ENCODE data around the gene RSPH3. TPM values are rescaled to one million over a fixed set of nuclear protein-coding genes. Genes with fewer than 3 reads are reported as not detected.

RSPH3 gene
- total RNA-seq, 4 donors from 2014 or later = 16.8 to 22.5 (median 20.2) TPM

DNA sequence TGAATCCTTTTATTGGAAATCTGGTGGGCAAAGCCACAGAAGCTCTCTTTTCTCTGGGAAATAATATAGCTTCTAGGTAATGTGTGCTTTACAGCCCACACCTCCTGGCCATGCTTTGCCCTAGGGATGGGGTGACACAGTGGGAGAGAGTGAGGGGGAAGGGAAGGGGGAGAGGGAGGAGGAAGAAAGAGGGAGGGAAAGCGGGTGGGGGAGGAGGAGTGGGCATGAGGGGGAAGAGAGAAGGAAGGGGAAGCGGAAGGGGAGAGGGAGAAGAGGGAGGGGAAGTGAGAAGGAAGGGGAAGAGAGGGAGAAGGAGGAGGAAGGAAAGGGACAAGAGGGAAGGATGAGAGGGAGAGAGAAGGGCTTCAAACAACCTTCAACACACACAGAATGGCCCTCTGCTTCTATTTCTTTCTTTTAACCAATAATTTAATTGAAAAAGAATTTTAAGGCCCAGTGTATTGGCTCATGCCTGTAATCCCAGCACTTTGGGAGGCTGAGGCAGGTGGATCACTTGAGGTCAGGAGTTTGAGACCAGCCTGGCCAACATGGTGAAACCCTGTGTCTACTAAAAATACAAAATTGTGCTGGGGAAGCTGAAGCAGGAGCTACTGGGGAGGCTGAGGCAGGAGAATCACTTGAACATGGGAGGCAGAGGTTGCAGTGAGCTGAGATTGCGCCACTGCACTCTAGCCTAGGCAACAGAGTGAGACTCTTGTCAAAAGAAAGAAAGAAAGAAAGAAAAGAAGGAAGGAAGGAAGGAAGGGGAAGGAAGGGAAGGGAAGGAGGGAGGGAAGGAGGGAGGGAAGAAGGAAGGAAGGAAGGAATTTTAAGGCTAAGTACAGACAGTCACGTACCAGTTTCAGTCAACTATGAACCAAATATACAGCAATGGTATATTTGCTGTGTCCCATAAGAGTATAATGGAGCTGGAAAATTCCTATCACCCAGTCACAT, 75.2 kb downstream of the RSPH3 start:
- H3K27me3 ChIP-seq = no peaks in the 10 kb centered on the region
- H3K27ac ChIP-seq = no peak overlapping the region
- intact Hi-C loops (cut with DNase I) = no loop called here
- no peak for DNase-seq
- H3K9me3 ChIP-seq = no peaks in the 10 kb centered on the region
- H3K4me1 ChIP-seq = no peaks in the 10 kb centered on the region
- no peaks in the 10 kb centered on the region for H3K36me3 ChIP-seq
- WGBS, 2 donors = 82 to 83% methylated on average over 4 of the region's 4 CpGs
- TF ChIP-seq, protein P1, sequence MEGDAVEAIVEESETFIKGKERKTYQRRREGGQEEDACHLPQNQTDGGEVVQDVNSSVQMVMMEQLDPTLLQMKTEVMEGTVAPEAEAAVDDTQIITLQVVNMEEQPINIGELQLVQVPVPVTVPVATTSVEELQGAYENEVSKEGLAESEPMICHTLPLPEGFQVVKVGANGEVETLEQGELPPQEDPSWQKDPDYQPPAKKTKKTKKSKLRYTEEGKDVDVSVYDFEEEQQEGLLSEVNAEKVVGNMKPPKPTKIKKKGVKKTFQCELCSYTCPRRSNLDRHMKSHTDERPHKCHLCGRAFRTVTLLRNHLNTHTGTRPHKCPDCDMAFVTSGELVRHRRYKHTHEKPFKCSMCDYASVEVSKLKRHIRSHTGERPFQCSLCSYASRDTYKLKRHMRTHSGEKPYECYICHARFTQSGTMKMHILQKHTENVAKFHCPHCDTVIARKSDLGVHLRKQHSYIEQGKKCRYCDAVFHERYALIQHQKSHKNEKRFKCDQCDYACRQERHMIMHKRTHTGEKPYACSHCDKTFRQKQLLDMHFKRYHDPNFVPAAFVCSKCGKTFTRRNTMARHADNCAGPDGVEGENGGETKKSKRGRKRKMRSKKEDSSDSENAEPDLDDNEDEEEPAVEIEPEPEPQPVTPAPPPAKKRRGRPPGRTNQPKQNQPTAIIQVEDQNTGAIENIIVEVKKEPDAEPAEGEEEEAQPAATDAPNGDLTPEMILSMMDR (IDR thresholded peaks at IDR 0.05) = no peak
- TF ChIP-seq POLR2A (IDR thresholded peaks at IDR 0.05) = no peak
- no peak overlapping the region for H3K4me3 ChIP-seq (replicated peaks in 1 of 3)

DNA sequence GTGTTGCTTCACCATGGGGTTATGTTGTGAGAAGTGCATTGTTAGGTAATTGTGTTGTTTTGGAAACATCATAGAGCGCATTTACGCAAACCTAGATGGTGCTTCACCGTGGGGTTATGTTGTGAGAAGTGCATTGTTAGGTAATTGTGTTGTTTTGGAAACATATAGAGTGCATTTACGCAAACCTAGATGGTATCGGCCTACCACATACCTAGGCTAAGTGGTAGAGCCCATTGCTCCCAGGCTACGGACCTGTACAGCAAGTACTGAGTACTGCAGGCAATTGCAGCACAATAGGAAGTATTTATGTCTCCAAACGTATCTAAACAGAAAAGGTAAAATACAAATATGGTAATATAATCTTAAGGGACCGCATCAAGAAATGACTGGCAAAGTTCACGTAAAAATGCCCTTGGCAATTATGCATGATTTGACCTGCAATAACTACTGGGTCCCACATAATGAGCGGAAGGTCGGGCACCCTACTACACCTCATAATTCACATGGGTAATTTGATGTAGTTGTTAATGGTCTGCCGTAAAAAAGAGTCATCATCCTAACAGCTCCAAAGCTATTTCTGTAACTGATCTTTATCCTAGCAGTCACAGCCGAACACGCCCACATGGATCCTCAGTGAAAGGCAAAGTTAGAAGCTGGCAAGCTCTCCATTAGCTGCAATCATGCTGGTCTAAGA, 76.0 kb downstream of the RSPH3 start:
- H3K27me3 ChIP-seq = no peaks in the 10 kb centered on the region
- no peak for TF ChIP-seq POLR2A (IDR thresholded peaks at IDR 0.05)
- TF ChIP-seq, protein P1 (IDR thresholded peaks at IDR 0.05) = no peak
- no peak overlapping the region for H3K27ac ChIP-seq
- WGBS, 2 donors = 88 to 90% methylated on average over 14 of the region's 14 CpGs
- no peak for DNase-seq
- intact Hi-C loops (cut with DNase I) = no loop called here
- H3K4me1 ChIP-seq = no peaks in the 10 kb centered on the region
- no peaks in the 10 kb centered on the region for H3K9me3 ChIP-seq
- H3K36me3 ChIP-seq = no peaks in the 10 kb centered on the region
- no peak overlapping the region for H3K4me3 ChIP-seq (replicated peaks in 1 of 3)

Small RNA genes within 50 kb of the gene (small RNA-seq; reads per million reads assigned to genes)
- not detected for gene RNU6-293P

Other genes starting within 250 kb of the RSPH3 start
- 100 to 1,000 TPM; 221 to 412 (median 339) TPM for gene EZR, start 180.8 kb downstream of the RSPH3 start, total RNA-seq
- 1 to 10 TPM; 1.1 to 3.7 (median 1.7) TPM for gene TAGAP, start 44.8 kb upstream of the RSPH3 start, total RNA-seq
- 10 to 100 TPM; 13.6 to 23.2 (median 15.1) TPM for gene FNDC1, start 169.2 kb upstream of the RSPH3 start, total RNA-seq